Mucosa of rectum (tissue), 2 donors: Measurements from ENCODE around the gene GMPR2.
"Not testable (repeated sequence)": the region's sequence is repeated elsewhere in the genome, so short reads cannot be mapped to it uniquely, and the experiment has no call there.

ENCODE experiments used
- H3K27ac ChIP-seq, 2 donors: one replicate each; pipeline ENCODE4 v1.7.0; 2013; ENCODE audit warnings: inconsistent platforms in 2 of 2, low read depth in 2 of 2, low read length in 2 of 2
- H3K27me3 ChIP-seq, 2 donors: one replicate each; pipeline ENCODE4 v1.7.0; 2013; ENCODE audit warnings: low read length in 2 of 2; ENCODE audit not compliant: control insufficient read depth in 2 of 2, insufficient read depth in 2 of 2
- H3K36me3 ChIP-seq, 2 donors: one replicate each; pipeline ENCODE4 v1.7.0; 2013; ENCODE audit warnings: low read length in 2 of 2; ENCODE audit not compliant: control insufficient read depth in 2 of 2, insufficient read depth in 2 of 2
- H3K4me1 ChIP-seq, 2 donors: one replicate each; pipeline ENCODE4 v1.7.0; 2013; ENCODE audit warnings: low read length in 2 of 2, mild to moderate bottlenecking in 1 of 2; ENCODE audit not compliant: control insufficient read depth in 2 of 2, insufficient read depth in 2 of 2
- H3K4me3 ChIP-seq, 2 donors: one replicate each; pipeline ENCODE4 v1.7.0; 2013; ENCODE audit warnings: low read length in 2 of 2
- H3K9ac ChIP-seq, 2 donors: one replicate each; pipeline ENCODE4 v1.7.0; 2013; ENCODE audit warnings: low read length in 2 of 2, low read depth in 1 of 2, mild to moderate bottlenecking in 1 of 2
- H3K9me3 ChIP-seq, 2 donors: one replicate each; pipeline ENCODE4 v1.7.0; 2013; ENCODE audit warnings: low read length in 2 of 2; ENCODE audit not compliant: control insufficient read depth in 2 of 2
- donor health status: healthy.
- donor health status: Normal muscosa, but diverticular disease.

Gene GMPR2

GRCh38 chr14:24213866-24214662, 18.7 kb upstream of the GMPR2 start:
- H3K27me3 ChIP-seq = no peaks in the 10 kb centered on the region
- H3K27ac ChIP-seq = peak overlapping the region; percentile 99
- peak overlapping the region; percentile 82 to 91 for H3K4me3 ChIP-seq
- H3K9me3 ChIP-seq = no peaks in the 10 kb centered on the region
- H3K36me3 ChIP-seq = peaks cover 30% of the 10 kb centered on the region in 2 donors
- peaks cover 6 to 12% of the 10 kb centered on the region in 2 donors for H3K4me1 ChIP-seq
- H3K9ac ChIP-seq = peak overlapping the region; percentile 95 to 98

GRCh38 chr14:24215495-24216344, 17.0 kb upstream of the GMPR2 start, which contains the start of gene MDP1:
TSS of gene MDP1 (minus strand) at chr14:24216066. CDS start at chr14:24215955, 111 bp downstream.
- no peaks in the 10 kb centered on the region for H3K27me3 ChIP-seq
- H3K36me3 ChIP-seq = peaks cover 13% of the 10 kb centered on the region in 2 donors
- peaks cover 6 to 12% of the 10 kb centered on the region in 2 donors for H3K4me1 ChIP-seq

GRCh38 chr14:24216345-24216699, 16.4 kb upstream of the GMPR2 start:
- H3K27me3 ChIP-seq = no peaks in the 10 kb centered on the region
- H3K9me3 ChIP-seq = no peaks in the 10 kb centered on the region
- peak overlapping the region in 1 of 2 donors; percentile 78 for H3K9ac ChIP-seq
- H3K4me3 ChIP-seq = peak overlapping the region; percentile 84 to 99
- H3K4me1 ChIP-seq = peaks cover 6 to 12% of the 10 kb centered on the region in 2 donors
- H3K36me3 ChIP-seq = peaks cover 10 to 11% of the 10 kb centered on the region in 2 donors
- peak overlapping the region in 1 of 2 donors; percentile 97 for H3K27ac ChIP-seq

More at GRCh38 chr14:24215495-24216344, 17.0 kb upstream of the GMPR2 start, which contains the start of gene MDP1:
- peak within 1 kb of the TSS; percentile 84 to 97 for H3K27ac ChIP-seq
- peak within 1 kb of the TSS; percentile 84 to 99 for H3K4me3 ChIP-seq
- H3K9ac ChIP-seq = peak within 1 kb of the TSS; percentile 78 to 96
- no peaks in the 10 kb centered on the region for H3K9me3 ChIP-seq

GRCh38 chr14:24216876-24217275, 15.9 kb upstream of the GMPR2 start:
- not testable (repeated sequence) for H3K36me3 ChIP-seq, H3K27me3 ChIP-seq, H3K9me3 ChIP-seq, H3K27ac ChIP-seq, H3K4me3 ChIP-seq, H3K9ac ChIP-seq
- H3K4me1 ChIP-seq = peaks cover 6 to 12% of the 10 kb centered on the region in 2 donors

GRCh38 chr14:24219080-24219479, 13.6 kb upstream of the GMPR2 start:
- H3K4me1 ChIP-seq = peaks cover 0 to 4% of the 10 kb centered on the region in 2 donors
- no peaks in the 10 kb centered on the region for H3K27me3 ChIP-seq
- no peak overlapping the region for H3K27ac ChIP-seq
- no peak overlapping the region for H3K4me3 ChIP-seq
- no peaks in the 10 kb centered on the region for H3K9me3 ChIP-seq
- peaks cover 7 to 8% of the 10 kb centered on the region in 2 donors for H3K36me3 ChIP-seq
- no peak overlapping the region for H3K9ac ChIP-seq

- no peak overlapping the region for H3K9ac ChIP-seq
- peaks cover 0 to 4% of the 10 kb centered on the region in 2 donors for H3K4me1 ChIP-seq
- no peaks in the 10 kb centered on the region for H3K27me3 ChIP-seq
- no peaks in the 10 kb centered on the region for H3K9me3 ChIP-seq
- no peak overlapping the region for H3K27ac ChIP-seq
- H3K4me3 ChIP-seq = no peak overlapping the region
- H3K36me3 ChIP-seq = peaks cover 5 to 7% of the 10 kb centered on the region in 2 donors
These were observed 13.2 kb upstream of the GMPR2 start for GRCh38 chr14:24219521-24219920.

GRCh38 chr14:24222987-24223386, 9.7 kb upstream of the GMPR2 start:
- not testable (repeated sequence) for H3K9ac ChIP-seq, H3K4me3 ChIP-seq, H3K9me3 ChIP-seq, H3K27ac ChIP-seq, H3K4me1 ChIP-seq, H3K27me3 ChIP-seq
- peaks cover 3 to 11% of the 10 kb centered on the region in 2 donors for H3K36me3 ChIP-seq

GRCh38 chr14:24224618-24225071, 8.1 kb upstream of the GMPR2 start:
- Histone ChIP-seq H3K4me1 (no peaks in the 10 kb centered on the region), H3K9ac (no peak overlapping the region), H3K27ac (no peak overlapping the region), H3K9me3 (no peaks in the 10 kb centered on the region), H3K27me3 (no peaks in the 10 kb centered on the region), H3K36me3 (peaks cover 0 to 10% of the 10 kb centered on the region in 2 donors), H3K4me3 (no peak overlapping the region)

GRCh38 chr14:24226473-24226872, 6.3 kb upstream of the GMPR2 start:
- Histone ChIP-seq H3K36me3 (peaks cover 0 to 10% of the 10 kb centered on the region in 2 donors), H3K27ac (no peak overlapping the region), H3K9ac (no peak overlapping the region), H3K27me3 (no peaks in the 10 kb centered on the region), H3K4me1 (peaks cover 4 to 7% of the 10 kb centered on the region in 2 donors), H3K9me3 (no peaks in the 10 kb centered on the region), H3K4me3 (no peak overlapping the region)

- peaks cover 16 to 19% of the 10 kb centered on the region in 2 donors for H3K4me1 ChIP-seq
- H3K27me3 ChIP-seq = no peaks in the 10 kb centered on the region
These were observed 3.8 kb upstream of the GMPR2 start for GRCh38 chr14:24228902-24229301.

More at GRCh38 chr14:24228902-24229301, 3.8 kb upstream of the GMPR2 start:
- peaks cover 0 to 10% of the 10 kb centered on the region in 2 donors for H3K36me3 ChIP-seq
- no peak overlapping the region for H3K9ac ChIP-seq
- H3K9me3 ChIP-seq = no peaks in the 10 kb centered on the region
- H3K4me3 ChIP-seq = no peak overlapping the region
- H3K27ac ChIP-seq = no peak overlapping the region
